SK-N-SH (cell line): ENCODE data around the gene CATSPERZ. TPM values are rescaled to one million over a fixed set of nuclear protein-coding genes. Genes with fewer than 3 reads are reported as not detected.

ENCODE experiments used
- CTCF ChIA-PET: fragments of 300-600, 350-600 bp; formaldehyde crosslinking; extraction: SDS; loops from one replicate; lab custom pipeline; 2021; lab: Yijun Ruan, JAX
- POLR2A ChIA-PET: fragments of 350-600 bp; sonication (Branson Sonifier 250); formaldehyde crosslinking; extraction: SDS; loops from one replicate; lab custom pipeline; 2020; ENCODE audit warnings: antibody characterized with exemption, inconsistent platforms; lab: Yijun Ruan, JAX
- DNase-seq: peaks from one replicate; pipeline ENCODE4 v3.0.0; 2012
- H2AFZ ChIP-seq: fragments of 200-600 bp; sonication (generic); 2 replicates; pipeline ENCODE4 v1.8.1; 2016; ENCODE audit warnings: antibody characterized with exemption, mild to moderate bottlenecking, low read depth
- H3F3A ChIP-seq: fragments of 200-600 bp; sonication (generic); replicated peaks from 2 replicates; pipeline ENCODE3; 2016; ENCODE audit warnings: antibody characterized with exemption, mild to moderate bottlenecking; ENCODE audit not compliant: insufficient read depth
- H3K27ac ChIP-seq, 2 experiments: fragments of 200-500 bp in 1 of 2; fragments of 200-600 bp in 1 of 2; sonication (Bioruptor generic) in 1 of 2; sonication (generic), shearing (Covaris generic) in 1 of 2; 2 replicates each; pipeline versions ENCODE4 v1.5.1 to v1.6.1; 2014 to 2016; ENCODE audit warnings: low read depth in 2 of 2, inconsistent platforms in 1 of 2, low read length in 1 of 2, mild to moderate bottlenecking in 1 of 2, mixed read lengths in 1 of 2
- H3K27me3 ChIP-seq: fragments of 200-600 bp; sonication (generic), shearing (Covaris generic); 2 replicates; pipeline ENCODE4 v1.6.1; 2016; ENCODE audit warnings: mixed run types; ENCODE audit not compliant: insufficient read depth
- H3K36me3 ChIP-seq, 2 experiments: fragments of 200-500 bp in 1 of 2; fragments of 200-600 bp in 1 of 2; sonication (Bioruptor generic) in 1 of 2; sonication (generic) in 1 of 2; replicated peaks in 1 of 2; 2 replicates each; pipeline versions ENCODE3 to v1.5.1; 2014 to 2016; ENCODE audit warnings: low read length in 1 of 2, mild to moderate bottlenecking in 1 of 2; ENCODE audit not compliant: insufficient read depth in 2 of 2, control insufficient read depth in 1 of 2
- H3K4me1 ChIP-seq, 2 experiments: fragments of 200-500 bp in 1 of 2; fragments of 200-600 bp in 1 of 2; sonication (Bioruptor generic) in 1 of 2; sonication (generic), shearing (Covaris generic) in 1 of 2; 2 replicates each; pipeline versions ENCODE4 v1.5.1 to v1.6.1; 2014 to 2016; ENCODE audit warnings: low read depth in 1 of 2, low read length in 1 of 2, mixed run types in 1 of 2; ENCODE audit not compliant: insufficient read depth in 2 of 2, control insufficient read depth in 1 of 2
- H3K4me2 ChIP-seq: fragments of 200-600 bp; sonication (generic), shearing (Covaris generic); 2 replicates; pipeline ENCODE4 v1.6.1; 2017; ENCODE audit warnings: mixed run types
- H3K4me3 ChIP-seq, 2 experiments: fragments of 200-500 bp in 1 of 2; fragments of 200-600 bp in 1 of 2; sonication (Bioruptor generic) in 1 of 2; sonication (generic), shearing (Covaris generic) in 1 of 2; 2 replicates each; pipeline versions ENCODE4 v1.5.1 to v1.8.1; 2014 to 2016; ENCODE audit warnings: low read depth in 2 of 2, inconsistent platforms in 1 of 2, low read length in 1 of 2, mild to moderate bottlenecking in 1 of 2, mixed read lengths in 1 of 2, moderate library complexity in 1 of 2
- H3K79me2 ChIP-seq: fragments of 200-600 bp; sonication (generic); 2 replicates; pipeline ENCODE4 v1.8.1; 2017; ENCODE audit warnings: mild to moderate bottlenecking; ENCODE audit not compliant: insufficient read depth
- H3K9ac ChIP-seq: fragments of 200-600 bp; sonication (generic); 2 replicates; pipeline ENCODE4 v1.6.1; 2017; ENCODE audit warnings: mixed run types
- H3K9me2 ChIP-seq: fragments of 200-600 bp; sonication (generic); 2 replicates; pipeline ENCODE4 v1.6.1; 2017; ENCODE audit warnings: mixed run types
- H3K9me3 ChIP-seq: fragments of 200-600 bp; sonication (generic); 2 replicates; pipeline ENCODE4 v1.6.1; 2017; ENCODE audit warnings: mixed run types, mild to moderate bottlenecking, moderate library complexity
- H4K20me1 ChIP-seq: fragments of 200-600 bp; sonication (generic); 2 replicates; pipeline ENCODE4 v1.6.1; 2017; ENCODE audit warnings: mild to moderate bottlenecking, mixed run types; ENCODE audit not compliant: insufficient read depth
- CHD2 ChIP-seq: fragments of 150-350 bp; IDR thresholded peaks from 2 replicates; pipeline ENCODE4 v1.6.1; 2018; ENCODE audit warnings: low read length; ENCODE audit not compliant: partially characterized antibody
- CTCF ChIP-seq: fragments of 200-600 bp; sonication (generic); IDR thresholded peaks from 2 replicates; pipeline ENCODE4 v1.6.1; 2017; ENCODE audit warnings: antibody characterized with exemption, mild to moderate bottlenecking, moderate library complexity
- ELF1 ChIP-seq: IDR thresholded peaks from 2 replicates; pipeline ENCODE4 v1.4.0; 2012
- EP300 ChIP-seq, 2 experiments: IDR thresholded peaks; 2 replicates each; pipeline versions ENCODE4 v1.4.0 to v1.6.1; 2012; ENCODE audit warnings: borderline replicate concordance in 1 of 2, low read depth in 1 of 2, low read length in 1 of 2
- EZH2phosphoT487 ChIP-seq: fragments of 200-600 bp; sonication (generic); IDR thresholded peaks from 2 replicates; pipeline ENCODE4 v1.6.1; 2017; ENCODE audit warnings: low read depth, mixed run types, mild to moderate bottlenecking, antibody characterized with exemption, moderate library complexity, borderline replicate concordance
- FOSL2 ChIP-seq: IDR thresholded peaks from 2 replicates; pipeline ENCODE4 v1.4.0; 2012; ENCODE audit warnings: low read depth, mild to moderate bottlenecking, moderate library complexity, borderline replicate concordance
- FOXM1 ChIP-seq: IDR thresholded peaks from 2 replicates; pipeline ENCODE4 v1.4.0; 2012; ENCODE audit warnings: low read depth, mild to moderate bottlenecking
- GABPA ChIP-seq: IDR thresholded peaks from 2 replicates; pipeline ENCODE4 v1.4.0; 2012; ENCODE audit warnings: low read depth, mild to moderate bottlenecking
- JUND ChIP-seq: IDR thresholded peaks from 2 replicates; pipeline ENCODE4 v1.4.0; 2012
- MXI1 ChIP-seq: IDR thresholded peaks from 2 replicates; pipeline ENCODE4 v1.6.1; 2012; ENCODE audit warnings: mild to moderate bottlenecking, low read depth, low read length, improper control_type of control experiment
- NRF1 ChIP-seq: IDR thresholded peaks from 2 replicates; pipeline ENCODE4 v1.6.1; 2012; ENCODE audit warnings: low read depth, mild to moderate bottlenecking, low read length
- POLR2AphosphoS5 ChIP-seq: IDR thresholded peaks from 2 replicates; pipeline ENCODE4 v1.6.1; 2012; ENCODE audit warnings: low read depth, low read length
- RAD21 ChIP-seq: IDR thresholded peaks from 2 replicates; pipeline ENCODE4 v1.6.1; 2012; ENCODE audit warnings: mild to moderate bottlenecking, low read length
- SIN3A ChIP-seq: IDR thresholded peaks from 2 replicates; pipeline ENCODE4 v1.6.1; 2012; ENCODE audit warnings: low read depth, mild to moderate bottlenecking, low read length, moderate library complexity, borderline replicate concordance
- SMC3 ChIP-seq: IDR thresholded peaks from 2 replicates; pipeline ENCODE4 v1.6.1; 2012; ENCODE audit warnings: low read depth, low read length, improper control_type of control experiment
- TCF12 ChIP-seq: IDR thresholded peaks from 2 replicates; pipeline ENCODE4 v1.4.0; 2012
- TEAD4 ChIP-seq: IDR thresholded peaks from 2 replicates; pipeline ENCODE4 v1.4.0; 2012; ENCODE audit warnings: mild to moderate bottlenecking, borderline replicate concordance; ENCODE audit not compliant: insufficient read depth
- USF1 ChIP-seq: IDR thresholded peaks from 2 replicates; pipeline ENCODE4 v1.4.0; 2012; ENCODE audit warnings: low read depth, borderline replicate concordance
- USF2 ChIP-seq: fragments of 150-350 bp; IDR thresholded peaks from 2 replicates; pipeline ENCODE4 v1.6.1; 2017; ENCODE audit warnings: antibody characterized with exemption, low read length, low read depth, borderline replicate concordance
- WGBS: methylation state at CpG from one replicate; pipeline ENCODE4 v1.1.6; 2017; ENCODE audit warnings: low lambda C conversion rate; 5-methylcytosine and 5-hydroxymethylcytosine counted together
- polyA plus RNA-seq, 3 experiments: library from polyadenylated mRNA; depleted of rRNA; stranded (reverse); fragments of >200 nt; gene quantifications; 2 replicates each; pipeline ENCODE4 v1.2.3, GENCODE V29; 2012
- TF ChIP-seq, protein P1 (sequence below): IDR thresholded peaks from 2 replicates; pipeline ENCODE4 v1.4.0; 2012; ENCODE audit warnings: low read depth

The CATSPERZ gene
- polyA plus RNA-seq, 1 of the 3 experiments (the other 2 are of a cell fraction) = 0.54 TPM

DNA sequence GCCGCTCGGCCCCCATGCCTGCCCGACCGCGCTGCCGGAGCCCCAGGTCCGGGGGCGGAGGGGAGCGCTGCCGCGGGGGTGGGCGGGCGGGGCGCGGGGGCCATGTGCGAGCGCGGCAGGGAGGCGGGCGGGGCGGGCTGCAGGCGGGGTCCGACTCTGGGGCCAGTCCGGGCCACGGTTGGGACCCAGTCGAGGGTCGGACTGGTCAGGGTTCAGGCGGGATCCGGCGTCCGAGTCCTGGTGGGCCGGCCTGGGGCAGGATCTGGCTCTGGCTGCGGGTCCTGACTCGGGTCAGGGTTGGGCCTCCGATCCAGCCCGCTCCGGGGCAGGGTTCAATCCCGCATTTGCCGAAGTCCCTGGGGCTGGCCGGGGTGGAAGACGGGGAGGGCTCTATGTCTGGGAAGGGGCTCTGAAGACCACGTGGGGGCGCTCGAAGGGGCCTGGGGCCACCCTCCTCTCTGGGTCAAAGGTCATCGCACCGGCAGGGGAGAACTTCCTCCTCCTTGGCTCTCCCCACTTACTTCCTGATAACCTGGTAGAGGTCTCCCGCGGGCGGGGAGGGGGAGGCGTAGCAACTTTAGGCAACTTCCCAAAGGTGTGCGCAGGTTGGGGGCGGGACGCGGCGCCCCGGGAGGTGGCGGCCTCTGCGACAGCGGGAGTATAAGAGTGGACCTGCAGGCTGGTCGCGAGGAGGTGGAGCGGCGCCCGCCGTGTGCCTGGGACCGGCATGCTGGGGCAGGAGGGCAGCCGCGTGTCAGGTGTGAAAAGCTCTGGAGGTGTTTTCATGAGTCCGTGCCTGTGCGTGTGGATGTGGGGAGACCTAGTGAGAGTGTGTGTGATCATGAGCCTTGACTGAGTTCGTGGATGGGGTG lies 5.8 kb downstream of the CATSPERZ start:
- H3K4me3 ChIP-seq = peak overlapping the region; percentile 65 to 78
- peak overlapping the region; percentile 65 for H3K9ac ChIP-seq
- peaks cover 5 to 18% of the 10 kb centered on the region in 2 experiments; a peak in 2 of 4 replicates for H3K4me1 ChIP-seq
- peak overlapping the region; percentile 99 for H3K4me2 ChIP-seq
- DNase-seq = peak; percentile 73
- peaks cover 34% of the 10 kb centered on the region; the same call in 1 of the 2 replicates for H3K79me2 ChIP-seq
- H4K20me1 ChIP-seq = no peaks in the 10 kb centered on the region
- ChIA-PET CTCF (interaction anchor here (1.0 to 6.7 kb wide), 8 partner anchors 8 to 50 kb away, joined by 3 to 196 read pairs (median 21); partner anchors contain the start of genes BAD, GPR137, KCNK4 and PRDX5), POLR2A (interaction anchor here (1.0 to 5.8 kb wide), 5 partner anchors 10 to 61 kb away, joined by 3 to 54 read pairs (median 9); partner anchors contain the start of genes PRDX5 and TRMT112)
- H3K27me3 ChIP-seq = no peaks in the 10 kb centered on the region
- peaks cover 0 to 2% of the 10 kb centered on the region in 2 experiments for H3K36me3 ChIP-seq
- 10% methylated on average over 19 of the region's 71 CpGs for WGBS
- TF ChIP-seq EZH2phosphoT487 = no peak
- TF ChIP-seq, protein P1, sequence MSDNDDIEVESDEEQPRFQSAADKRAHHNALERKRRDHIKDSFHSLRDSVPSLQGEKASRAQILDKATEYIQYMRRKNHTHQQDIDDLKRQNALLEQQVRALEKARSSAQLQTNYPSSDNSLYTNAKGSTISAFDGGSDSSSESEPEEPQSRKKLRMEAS = peak; percentile 44; the same call in 1 of the 2 replicates
- 0 out of 2 replicates have a peak, but pooled peaks have one; percentile 9 for TF ChIP-seq RAD21
- TF ChIP-seq SIN3A = peak; percentile 73; the same call in 1 of the 2 replicates
- TF ChIP-seq MXI1 = peak; percentile 66
- no peak for TF ChIP-seq FOSL2
- peak; percentile 26; the same call in 1 of the 2 replicates for TF ChIP-seq SMC3
- peak; percentile 38; the same call in 1 of the 2 replicates for TF ChIP-seq GABPA
- TF ChIP-seq CHD2 = peak; percentile 23
- TF ChIP-seq CTCF = peak; percentile 52
- H3K9me2 ChIP-seq = no peaks in the 10 kb centered on the region
- H3K9me3 ChIP-seq = no peaks in the 10 kb centered on the region
- H3F3A ChIP-seq = peaks cover 12% of the 10 kb centered on the region
- peak overlapping the region in 1 of 2 experiments; percentile 62; a peak in 2 of 4 replicates for H3K27ac ChIP-seq
- H2AFZ ChIP-seq = peak overlapping the region; percentile 84

GRCh38 chr11:64306563-64306875 lies 6.4 kb downstream of the CATSPERZ start:
- H3K9me3 ChIP-seq = no peaks in the 10 kb centered on the region
- peak overlapping the region; percentile 99 for H3K4me2 ChIP-seq
- peak overlapping the region; percentile 65 for H3K9ac ChIP-seq
- peaks cover 12% of the 10 kb centered on the region for H3F3A ChIP-seq
- peaks cover 5 to 18% of the 10 kb centered on the region in 2 experiments; a peak in 2 of 4 replicates for H3K4me1 ChIP-seq
- H2AFZ ChIP-seq = peak overlapping the region; percentile 84; the same call in 1 of the 2 replicates
- H3K79me2 ChIP-seq = peaks cover 34% of the 10 kb centered on the region; the same call in 1 of the 2 replicates
- H3K4me3 ChIP-seq = peak overlapping the region; percentile 65 to 78
- H3K27me3 ChIP-seq = no peaks in the 10 kb centered on the region
- DNase-seq = no peak
- ChIA-PET CTCF (interaction anchor here (1.0 to 6.7 kb wide), 3 partner anchors 11 to 24 kb away, joined by 3 to 196 read pairs (median 27); partner anchors contain the start of genes BAD, GPR137, KCNK4 and PRDX5), POLR2A (interaction anchor here (1.6 kb wide), 1 partner anchor 11 kb away, joined by 9 read pairs; the partner anchor contains the start of gene PRDX5)
- peaks cover 0 to 2% of the 10 kb centered on the region in 2 experiments for H3K36me3 ChIP-seq
- H3K9me2 ChIP-seq = no peaks in the 10 kb centered on the region
- peak overlapping the region in 1 of 2 experiments; percentile 62; a peak in 1 of 4 replicates for H3K27ac ChIP-seq
- no peaks in the 10 kb centered on the region for H4K20me1 ChIP-seq
- WGBS = 26% methylated on average over 8 of the region's 9 CpGs
- TF ChIP-seq ELF1 = no peak
- no peak for TF ChIP-seq TCF12
- no peak for TF ChIP-seq JUND
- TF ChIP-seq, protein P1 = no peak
- no peak for TF ChIP-seq USF2
- no peak for TF ChIP-seq NRF1
- TF ChIP-seq FOSL2 = no peak
- TF ChIP-seq USF1 = no peak
- no peak for TF ChIP-seq POLR2AphosphoS5
- no peak for TF ChIP-seq TEAD4
- TF ChIP-seq FOXM1 = no peak
- no peak for TF ChIP-seq GABPA
- TF ChIP-seq EP300 (IDR thresholded peaks at IDR 0.05; ENCODE audit: borderline replicate concordance in 1 of 2, low read depth in 1 of 2, low read length in 1 of 2) = no peak
- TF ChIP-seq SMC3 = no peak
